Ascending aorta (tissue), 2 donors: ENCODE results near the gene PEAK1. TPM values are rescaled to one million over a fixed set of nuclear protein-coding genes. Genes with fewer than 3 reads are reported as not detected.

ENCODE experiments used
- DNase-seq, 2 donors: peaks; one replicate each; pipeline ENCODE4 v3.0.0-alpha.2; 2019; ENCODE audit warnings: low spot score in 2 of 2
- H3K27ac ChIP-seq, 2 donors: fragments of 200-600 bp; sonication (generic); one replicate each; pipeline ENCODE4 v1.5.1; 2016 to 2017; ENCODE audit warnings: mild to moderate bottlenecking in 1 of 2
- H3K27me3 ChIP-seq: fragments of 200-600 bp; sonication (generic); one replicate; pipeline ENCODE4 v1.5.1; 2017
- H3K36me3 ChIP-seq, 2 donors: fragments of 200-600 bp; sonication (generic); one replicate each; pipeline ENCODE4 v1.5.1; 2016
- H3K4me1 ChIP-seq, 2 donors: fragments of 200-600 bp; sonication (generic); one replicate each; pipeline ENCODE4 v1.5.1; 2016 to 2017; ENCODE audit warnings: mild to moderate bottlenecking in 1 of 2
- H3K4me3 ChIP-seq, 2 donors: fragments of 200-600 bp; sonication (generic); one replicate each; pipeline ENCODE4 v1.5.1; 2016 to 2017; ENCODE audit warnings: mild to moderate bottlenecking in 1 of 2
- H3K9me3 ChIP-seq, 2 donors: fragments of 200-600 bp; sonication (generic); one replicate each; pipeline ENCODE4 v1.5.1; 2016
- intact Hi-C: fragments of 100-400 bp; cut with DNase I; formaldehyde crosslinking; loops from one replicate; pipeline ENCODE4 v1.15.1; 2023
- total RNA-seq: library from RNA; depleted of rRNA; stranded (reverse); fragments of >200 nt; gene quantifications from one replicate; pipeline ENCODE4 v1.1.0, GENCODE V29; 2016
- TF ChIP-seq, protein P1 (sequence below), 3 experiments: fragments of 200-600 bp in 2 of 3; fragments of 450-650 bp in 1 of 3; sonication (generic) in 2 of 3; IDR thresholded peaks; one replicate each; pipeline ENCODE4 v1.5.1; 2016 to 2019; ENCODE audit warnings: antibody characterized with exemption in 3 of 3, mild to moderate bottlenecking in 1 of 3, moderate library complexity in 1 of 3

The PEAK1 gene
- total RNA-seq, 1 donor from 2014 or later, result 53.7 TPM

DNA sequence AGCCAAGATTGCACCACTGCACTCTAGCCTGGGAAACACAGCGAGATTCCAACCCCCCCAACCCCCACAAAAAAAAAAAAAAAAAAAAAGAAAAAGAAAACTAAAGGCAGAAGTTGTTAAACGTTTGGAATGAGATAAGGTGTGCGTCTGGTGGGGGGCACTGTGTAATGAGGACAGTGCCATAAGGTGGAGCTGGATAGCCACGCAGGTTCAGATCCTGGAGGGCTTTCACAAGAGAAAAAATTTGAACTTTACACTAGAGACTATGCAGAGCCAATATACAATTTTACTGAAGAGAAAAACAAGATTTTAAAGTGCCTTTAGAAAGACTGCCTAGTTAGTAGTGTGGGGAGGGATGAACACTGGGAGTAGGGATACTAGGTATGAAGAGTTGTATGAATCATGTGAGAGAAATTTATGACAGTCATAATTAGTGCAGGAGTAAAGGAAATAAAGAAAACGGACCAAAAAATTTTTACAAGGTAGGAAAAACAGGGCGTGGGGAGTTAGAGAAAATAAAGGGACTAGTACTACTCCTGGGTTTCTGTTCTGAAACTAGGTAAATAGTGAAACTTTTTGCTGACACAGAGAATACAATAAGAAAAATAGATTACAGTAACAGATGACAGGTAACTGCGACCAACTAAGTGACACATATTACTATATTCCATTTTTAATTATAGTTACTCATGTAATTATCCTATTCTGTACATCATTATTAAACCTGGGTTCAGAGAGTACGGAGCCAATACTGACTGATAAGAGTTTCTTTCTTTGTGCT lies 108.1 kb downstream of the PEAK1 start:
- H3K4me1 ChIP-seq, result peaks cover 0 to 2% of the 10 kb centered on the region in 2 donors
- intact Hi-C loops, result no loop called here
- H3K27me3 ChIP-seq, result no peaks in the 10 kb centered on the region
- H3K9me3 ChIP-seq, result no peaks in the 10 kb centered on the region
- H3K27ac ChIP-seq, result no peak overlapping the region
- no peak overlapping the region for H3K4me3 ChIP-seq
- TF ChIP-seq, protein P1, sequence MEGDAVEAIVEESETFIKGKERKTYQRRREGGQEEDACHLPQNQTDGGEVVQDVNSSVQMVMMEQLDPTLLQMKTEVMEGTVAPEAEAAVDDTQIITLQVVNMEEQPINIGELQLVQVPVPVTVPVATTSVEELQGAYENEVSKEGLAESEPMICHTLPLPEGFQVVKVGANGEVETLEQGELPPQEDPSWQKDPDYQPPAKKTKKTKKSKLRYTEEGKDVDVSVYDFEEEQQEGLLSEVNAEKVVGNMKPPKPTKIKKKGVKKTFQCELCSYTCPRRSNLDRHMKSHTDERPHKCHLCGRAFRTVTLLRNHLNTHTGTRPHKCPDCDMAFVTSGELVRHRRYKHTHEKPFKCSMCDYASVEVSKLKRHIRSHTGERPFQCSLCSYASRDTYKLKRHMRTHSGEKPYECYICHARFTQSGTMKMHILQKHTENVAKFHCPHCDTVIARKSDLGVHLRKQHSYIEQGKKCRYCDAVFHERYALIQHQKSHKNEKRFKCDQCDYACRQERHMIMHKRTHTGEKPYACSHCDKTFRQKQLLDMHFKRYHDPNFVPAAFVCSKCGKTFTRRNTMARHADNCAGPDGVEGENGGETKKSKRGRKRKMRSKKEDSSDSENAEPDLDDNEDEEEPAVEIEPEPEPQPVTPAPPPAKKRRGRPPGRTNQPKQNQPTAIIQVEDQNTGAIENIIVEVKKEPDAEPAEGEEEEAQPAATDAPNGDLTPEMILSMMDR (IDR thresholded peaks at IDR 0.05), result no peak
- H3K36me3 ChIP-seq, result no peaks in the 10 kb centered on the region
- no peak for DNase-seq

DNA sequence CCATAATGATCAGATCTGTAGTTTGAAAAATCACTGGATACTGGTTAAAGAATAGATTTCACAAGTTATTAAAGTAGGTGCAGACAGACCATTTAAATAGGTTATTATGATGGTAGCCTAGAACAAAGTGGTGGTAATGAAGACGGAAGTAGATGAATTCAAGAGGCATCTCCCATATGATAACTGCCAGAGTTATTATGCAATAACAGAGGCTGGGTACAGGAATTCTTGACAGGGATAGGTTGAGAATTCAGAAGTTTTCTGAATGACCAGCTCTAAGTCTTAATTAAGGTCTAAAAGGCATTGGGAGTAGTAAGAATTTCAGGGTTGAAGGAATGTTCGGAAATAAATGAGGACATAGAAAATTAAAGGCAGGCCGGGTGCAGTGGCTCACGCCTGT lies 108.9 kb downstream of the PEAK1 start:
- H3K27ac ChIP-seq, result no peak overlapping the region
- no peaks in the 10 kb centered on the region for H3K9me3 ChIP-seq
- intact Hi-C loops, result no loop called here
- H3K27me3 ChIP-seq, result no peaks in the 10 kb centered on the region
- H3K36me3 ChIP-seq, result no peaks in the 10 kb centered on the region
- H3K4me3 ChIP-seq, result no peak overlapping the region
- no peak for DNase-seq
- H3K4me1 ChIP-seq, result peaks cover 0 to 9% of the 10 kb centered on the region in 2 donors
- TF ChIP-seq, protein P1 (IDR thresholded peaks at IDR 0.05), result no peak

DNA sequence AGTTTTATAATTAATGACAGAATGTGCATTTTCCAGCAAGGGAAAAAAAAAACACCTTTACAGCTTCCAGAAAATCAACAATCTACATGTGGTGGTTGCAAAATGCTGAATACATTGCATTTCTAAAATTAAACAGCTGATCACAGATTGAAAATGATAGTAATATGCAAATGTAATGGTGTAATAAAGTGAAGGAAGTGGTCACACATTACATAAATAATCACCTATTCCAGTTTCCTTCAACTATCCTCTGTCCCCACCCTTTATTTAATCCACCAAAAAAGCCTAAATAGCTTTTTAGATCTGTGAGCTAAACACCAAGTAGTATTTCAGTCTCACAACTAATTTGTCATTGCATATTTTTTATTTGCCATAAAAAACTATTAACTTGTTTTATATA lies 110.5 kb downstream of the PEAK1 start:
- Histone ChIP-seq H3K27ac (no peak overlapping the region), H3K4me3 (no peak overlapping the region), H3K4me1 (peaks cover 0 to 9% of the 10 kb centered on the region in 2 donors), H3K36me3 (no peaks in the 10 kb centered on the region), H3K27me3 (no peaks in the 10 kb centered on the region), H3K9me3 (no peaks in the 10 kb centered on the region)
- DNase-seq, result no peak
- TF ChIP-seq, protein P1 (IDR thresholded peaks at IDR 0.05), result no peak
- intact Hi-C loops, result no loop called here

DNA sequence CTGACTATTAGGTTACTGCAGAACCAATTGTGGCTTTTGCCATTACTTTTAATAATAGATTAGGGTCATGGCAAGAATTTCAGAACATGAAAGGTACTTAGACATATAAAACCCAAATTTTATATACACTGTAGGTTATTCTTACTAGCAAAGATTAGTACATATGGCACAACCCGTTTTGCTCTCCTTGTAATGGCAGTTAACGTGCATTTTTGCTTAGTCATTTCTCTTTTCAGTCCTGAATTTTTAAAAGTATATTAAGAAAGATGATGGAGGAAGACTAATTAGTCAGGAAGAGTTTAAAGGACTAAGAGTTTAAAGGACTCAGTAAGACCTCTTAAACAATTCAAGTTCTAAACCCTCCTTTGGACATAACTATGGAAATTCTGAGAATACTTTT lies 114.0 kb downstream of the PEAK1 start:
- H3K27ac ChIP-seq, result no peak overlapping the region
- TF ChIP-seq, protein P1 (IDR thresholded peaks at IDR 0.05), result no peak
- H3K4me1 ChIP-seq, result peaks cover 0 to 9% of the 10 kb centered on the region in 2 donors
- no peaks in the 10 kb centered on the region for H3K9me3 ChIP-seq
- no peak for DNase-seq
- no peak overlapping the region for H3K4me3 ChIP-seq
- H3K27me3 ChIP-seq, result no peaks in the 10 kb centered on the region
- no peaks in the 10 kb centered on the region for H3K36me3 ChIP-seq
- intact Hi-C loops, result no loop called here

DNA sequence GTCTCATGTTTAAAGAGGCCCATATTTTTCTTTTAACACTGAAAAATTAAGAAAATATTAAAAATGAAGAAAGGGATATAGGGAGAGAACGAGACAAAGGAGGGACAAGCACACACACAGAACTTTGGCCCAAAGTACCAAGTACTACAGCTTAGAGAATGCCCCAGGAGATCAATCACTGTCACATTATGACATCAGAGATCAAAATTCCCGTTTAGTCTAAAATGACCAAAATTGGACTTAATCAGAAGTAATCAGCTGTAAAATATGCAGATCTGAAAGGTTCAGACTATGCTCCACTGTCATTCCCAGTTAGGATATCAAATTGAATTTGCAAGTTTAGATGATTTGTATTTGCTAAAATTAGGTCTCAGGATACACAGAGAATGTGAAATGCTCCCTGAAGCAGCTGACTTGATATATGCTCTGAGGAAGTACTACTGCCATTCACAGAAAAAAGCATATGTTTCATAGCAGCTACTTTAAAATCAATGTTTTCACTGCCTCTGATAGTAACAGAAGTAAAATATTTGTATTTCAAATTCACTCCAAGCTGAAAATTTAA lies 123.0 kb downstream of the PEAK1 start:
- Histone ChIP-seq H3K36me3 (no peaks in the 10 kb centered on the region), H3K27ac (no peak overlapping the region), H3K27me3 (no peaks in the 10 kb centered on the region), H3K4me3 (no peak overlapping the region), H3K9me3 (no peaks in the 10 kb centered on the region), H3K4me1 (no peaks in the 10 kb centered on the region)
- intact Hi-C loops, result no loop called here
- no peak for DNase-seq
- TF ChIP-seq, protein P1 (IDR thresholded peaks at IDR 0.05), result no peak
